ENCODE results near the gene ENTPD8. TPM values are rescaled to one million over a fixed set of nuclear protein-coding genes. Genes with fewer than 3 reads are reported as not detected.

ENTPD8 gene
- total and polyA plus RNA-seq, 2 of the 13 experiments (the other 11 are each of a cell fraction or from before 2014, with no cell fraction given): 0.26 to 0.44 TPM

GRCh38 chr9:137406876-137407589, 34.1 kb downstream of the ENTPD8 start (continued):
- TF ChIP-seq ZNF407 (CRISPR knock-in tag; IDR thresholded peaks at IDR 0.05; ENCODE audit: not compliant biosample characterization) (no peak), REXO4 (CRISPR knock-in tag; IDR thresholded peaks at IDR 0.05; ENCODE audit: borderline replicate concordance) (no peak), AFF4 (CRISPR knock-in tag; IDR thresholded peaks at IDR 0.05) (no peak), GTF3A (CRISPR knock-in tag; conservative IDR thresholded peaks at IDR 0.05) (no peak), THAP11 (CRISPR knock-in tag; IDR thresholded peaks at IDR 0.05) (no peak), ZNF33A (CRISPR knock-in tag; IDR thresholded peaks at IDR 0.05; ENCODE audit: borderline replicate concordance) (no peak), ZNF326 (CRISPR knock-in tag; IDR thresholded peaks at IDR 0.05; ENCODE audit: borderline replicate concordance) (no peak), ZNF609 (CRISPR knock-in tag; IDR thresholded peaks at IDR 0.05; ENCODE audit: borderline replicate concordance) (no peak), SMARCC2 (IDR thresholded peaks at IDR 0.05) (no peak), MAX (IDR thresholded peaks at IDR 0.05) (peak; percentile 40; the same call in 1 of the 2 replicates), ZNF564 (CRISPR knock-in tag; IDR thresholded peaks at IDR 0.05) (0 out of 2 replicates have a peak, but pooled peaks have one; percentile 70)
